Panc1 (cell line): Measurements from ENCODE around the gene ZBTB20. TPM values are rescaled to one million over a fixed set of nuclear protein-coding genes. Genes with fewer than 3 reads are reported as not detected.

ENCODE experiments used
- ATAC-seq: fragments of 200-7000 bp; cut with Tn5 transposase; 2 replicates; pipeline ENCODE4 v1.9.1; 2020; ENCODE audit warnings: mild to moderate bottlenecking, moderate library complexity
- BruUV-seq: library from RNA; stranded (reverse); fragments of 400-500 nt; replicated peaks from 2 replicates; lab custom pipeline; 2021; lab: Mats Ljungman, UMichigan
- CTCF ChIA-PET: fragments of 300-600 bp; sonication (Branson Sonifier 250); formaldehyde crosslinking; loops from one replicate; lab custom pipeline; 2022; ENCODE audit warnings: antibody characterized with exemption; lab: Charles Lee
- POLR2A ChIA-PET: fragments of 300-600 bp; sonication (Branson Sonifier 250); formaldehyde crosslinking; loops from one replicate; lab custom pipeline; 2022; ENCODE audit warnings: antibody characterized with exemption; lab: Charles Lee
- DNase-seq: peaks from one replicate; pipeline ENCODE4 v3.0.0-alpha.2; 2010; ENCODE audit warnings: low read depth, low spot score
- H3K27ac ChIP-seq: 2 replicates; pipeline ENCODE4 v1.5.1; 2011; ENCODE audit warnings: mild to moderate bottlenecking, low read length, inconsistent platforms
- H3K27me3 ChIP-seq: fragments of 200-500 bp; sonication (Bioruptor generic); 2 replicates; pipeline ENCODE4 v1.6.0; 2014; ENCODE audit warnings: low read length, inconsistent platforms; ENCODE audit not compliant: control insufficient read depth, insufficient read depth
- H3K36me3 ChIP-seq: fragments of 200-500 bp; sonication (Bioruptor generic); 2 replicates; pipeline ENCODE4 v1.5.1; 2014; ENCODE audit warnings: inconsistent platforms, mild to moderate bottlenecking, low read length, moderate library complexity; ENCODE audit not compliant: control insufficient read depth, insufficient read depth
- H3K4me1 ChIP-seq: 2 replicates; pipeline ENCODE4 v1.5.1; 2011; ENCODE audit warnings: inconsistent platforms, mild to moderate bottlenecking, low read length, moderate library complexity; ENCODE audit not compliant: control insufficient read depth, insufficient read depth
- H3K4me3 ChIP-seq, 2 experiments: 2 replicates each; pipeline ENCODE4 v1.5.1; 2011 to 2012; ENCODE audit warnings: low read depth in 2 of 2, low read length in 2 of 2, mild to moderate bottlenecking in 2 of 2, inconsistent platforms in 1 of 2, moderate library complexity in 1 of 2
- H3K9me3 ChIP-seq: fragments of 200-500 bp; sonication (Bioruptor generic); 2 replicates; pipeline ENCODE4 v1.5.1; 2014; ENCODE audit warnings: low read depth, mild to moderate bottlenecking, inconsistent platforms, low read length, moderate library complexity; ENCODE audit not compliant: control insufficient read depth, insufficient read depth
- CTCF ChIP-seq: fragments of 450-650 bp; IDR thresholded peaks from 2 replicates; pipeline ENCODE4 v1.5.1; 2017; ENCODE audit warnings: mild to moderate bottlenecking
- POLR2AphosphoS5 ChIP-seq: IDR thresholded peaks from 2 replicates; pipeline ENCODE4 v1.6.1; 2012; ENCODE audit warnings: mild to moderate bottlenecking, low read depth, low read length, moderate library complexity
- SIN3A ChIP-seq: IDR thresholded peaks from 2 replicates; pipeline ENCODE4 v1.6.1; 2012; ENCODE audit warnings: low read depth, mild to moderate bottlenecking, low read length, moderate library complexity, borderline replicate concordance; ENCODE audit not compliant: insufficient read depth
- TCF7L2 ChIP-seq: IDR thresholded peaks from 2 replicates; pipeline ENCODE4 v1.6.1; 2011; ENCODE audit warnings: mild to moderate bottlenecking, low read depth, low read length, inconsistent platforms
- in situ Hi-C: cut with HindIII; loops from 2 replicates; pipeline ENCODE4 v1.10.0; 2016; ENCODE audit warnings: low sequenced_read_pairs, low pct_unique_long_range_greater_than_20kb
- intact Hi-C: fragments of 100-400 bp; cut with micrococcal nuclease; formaldehyde crosslinking; loops from one replicate; pipeline ENCODE4 v1.10.0; 2022; ENCODE audit not compliant: unreplicated experiment
- total RNA-seq: library from RNA; stranded (reverse); gene quantifications from one replicate; pipeline ENCODE4 v1.2.1, GENCODE V29; 2021; ENCODE audit not compliant: unreplicated experiment
- TF ChIP-seq, protein P1 (sequence below), 2 experiments: IDR thresholded peaks; 2 replicates each; pipeline ENCODE4 v1.6.1; 2011 to 2012; ENCODE audit warnings: low read depth in 2 of 2, control low read depth in 1 of 2, low read length in 1 of 2, mild to moderate bottlenecking in 1 of 2, moderate library complexity in 1 of 2; ENCODE audit not compliant: insufficient read depth in 1 of 2

ZBTB20 gene
- total RNA-seq, 1 experiment from 2014 or later = 4.1 TPM

DNA sequence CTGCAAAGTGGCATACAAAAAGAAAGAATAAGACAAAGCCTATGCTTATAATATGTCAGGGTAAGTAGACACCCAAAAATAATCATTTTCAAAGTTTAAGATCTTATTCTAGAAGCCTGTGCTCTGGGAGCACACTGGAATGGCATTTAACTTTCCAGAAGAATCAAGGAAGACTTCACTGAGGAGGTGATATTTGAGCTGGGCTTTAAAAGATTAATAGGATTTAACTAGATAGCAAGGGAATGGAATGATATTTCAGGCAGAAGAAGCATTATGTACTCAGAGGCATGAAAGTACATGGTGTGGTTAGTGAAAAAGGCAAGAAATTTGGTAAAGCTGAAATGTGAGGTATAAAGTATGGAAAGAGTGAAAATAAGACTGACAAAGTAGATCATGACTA lies 106.8 kb downstream of the ZBTB20 start:
- intact Hi-C loops = no loop called here
- no peak for ATAC-seq

DNA sequence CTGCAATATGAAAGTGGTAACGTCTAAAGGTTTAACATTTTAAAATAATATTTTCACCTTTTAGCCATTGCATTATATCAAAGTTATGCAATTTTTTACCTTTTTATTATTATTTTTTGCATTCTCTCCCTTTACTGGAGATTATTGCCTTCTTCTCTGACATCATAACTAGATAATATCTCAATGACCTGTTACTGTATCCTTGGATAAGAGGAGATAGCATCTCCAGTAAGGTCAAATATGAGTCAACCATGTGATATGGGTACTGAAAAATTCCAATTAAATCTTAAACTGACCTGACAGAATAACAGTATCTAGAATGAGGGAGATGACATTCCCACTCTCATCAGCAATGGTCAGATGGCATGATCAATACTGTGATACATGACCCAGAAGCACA lies 108.3 kb downstream of the ZBTB20 start:
- no peak overlapping the region for H3K27ac ChIP-seq
- H3K4me1 ChIP-seq = no peaks in the 10 kb centered on the region
- no peaks in the 10 kb centered on the region for H3K27me3 ChIP-seq
- intact Hi-C loops (no loop called here), in situ Hi-C loops (no loop called here)
- TF ChIP-seq SIN3A (no peak), TCF7L2 (no peak), CTCF (no peak), POLR2AphosphoS5 (no peak)
- TF ChIP-seq, protein P1, sequence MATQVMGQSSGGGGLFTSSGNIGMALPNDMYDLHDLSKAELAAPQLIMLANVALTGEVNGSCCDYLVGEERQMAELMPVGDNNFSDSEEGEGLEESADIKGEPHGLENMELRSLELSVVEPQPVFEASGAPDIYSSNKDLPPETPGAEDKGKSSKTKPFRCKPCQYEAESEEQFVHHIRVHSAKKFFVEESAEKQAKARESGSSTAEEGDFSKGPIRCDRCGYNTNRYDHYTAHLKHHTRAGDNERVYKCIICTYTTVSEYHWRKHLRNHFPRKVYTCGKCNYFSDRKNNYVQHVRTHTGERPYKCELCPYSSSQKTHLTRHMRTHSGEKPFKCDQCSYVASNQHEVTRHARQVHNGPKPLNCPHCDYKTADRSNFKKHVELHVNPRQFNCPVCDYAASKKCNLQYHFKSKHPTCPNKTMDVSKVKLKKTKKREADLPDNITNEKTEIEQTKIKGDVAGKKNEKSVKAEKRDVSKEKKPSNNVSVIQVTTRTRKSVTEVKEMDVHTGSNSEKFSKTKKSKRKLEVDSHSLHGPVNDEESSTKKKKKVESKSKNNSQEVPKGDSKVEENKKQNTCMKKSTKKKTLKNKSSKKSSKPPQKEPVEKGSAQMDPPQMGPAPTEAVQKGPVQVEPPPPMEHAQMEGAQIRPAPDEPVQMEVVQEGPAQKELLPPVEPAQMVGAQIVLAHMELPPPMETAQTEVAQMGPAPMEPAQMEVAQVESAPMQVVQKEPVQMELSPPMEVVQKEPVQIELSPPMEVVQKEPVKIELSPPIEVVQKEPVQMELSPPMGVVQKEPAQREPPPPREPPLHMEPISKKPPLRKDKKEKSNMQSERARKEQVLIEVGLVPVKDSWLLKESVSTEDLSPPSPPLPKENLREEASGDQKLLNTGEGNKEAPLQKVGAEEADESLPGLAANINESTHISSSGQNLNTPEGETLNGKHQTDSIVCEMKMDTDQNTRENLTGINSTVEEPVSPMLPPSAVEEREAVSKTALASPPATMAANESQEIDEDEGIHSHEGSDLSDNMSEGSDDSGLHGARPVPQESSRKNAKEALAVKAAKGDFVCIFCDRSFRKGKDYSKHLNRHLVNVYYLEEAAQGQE (IDR thresholded peaks at IDR 0.05; ENCODE audit: insufficient read depth in 1 of 2, low read depth in 2 of 2, low read length in 1 of 2) = no peak
- ChIA-PET CTCF (no interaction called here), POLR2A (no interaction called here)
- ATAC-seq = no peak
- H3K4me3 ChIP-seq = no peak overlapping the region
- no peak for DNase-seq
- H3K36me3 ChIP-seq = no peaks in the 10 kb centered on the region
- peaks cover 8% of the 10 kb centered on the region for H3K9me3 ChIP-seq
- BruUV-seq = no TSS peak

More for the DNA sequence above, 106.8 kb downstream of the ZBTB20 start:
- POLR2A ChIA-PET = no interaction called here
- Histone ChIP-seq H3K27ac (no peak overlapping the region), H3K9me3 (no peaks in the 10 kb centered on the region), H3K36me3 (no peaks in the 10 kb centered on the region), H3K4me3 (no peak overlapping the region), H3K4me1 (no peaks in the 10 kb centered on the region), H3K27me3 (no peaks in the 10 kb centered on the region)
- no peak for TF ChIP-seq TCF7L2
- TF ChIP-seq SIN3A = no peak
- TF ChIP-seq CTCF = no peak
- TF ChIP-seq, protein P1 (IDR thresholded peaks at IDR 0.05; ENCODE audit: insufficient read depth in 1 of 2, low read depth in 2 of 2, low read length in 1 of 2) = no peak
- no peak for TF ChIP-seq POLR2AphosphoS5
- in situ Hi-C loops = no loop called here
- CTCF ChIA-PET = no interaction called here
- no TSS peak for BruUV-seq
- DNase-seq = no peak
